ENCODE results near the gene WDR41. TPM values are rescaled to one million over a fixed set of nuclear protein-coding genes. Genes with fewer than 3 reads are reported as not detected.

The WDR41 gene
- polyA plus RNA-seq, 4 donors, result 7.2 to 26.5 (median 10.7) TPM

DNA sequence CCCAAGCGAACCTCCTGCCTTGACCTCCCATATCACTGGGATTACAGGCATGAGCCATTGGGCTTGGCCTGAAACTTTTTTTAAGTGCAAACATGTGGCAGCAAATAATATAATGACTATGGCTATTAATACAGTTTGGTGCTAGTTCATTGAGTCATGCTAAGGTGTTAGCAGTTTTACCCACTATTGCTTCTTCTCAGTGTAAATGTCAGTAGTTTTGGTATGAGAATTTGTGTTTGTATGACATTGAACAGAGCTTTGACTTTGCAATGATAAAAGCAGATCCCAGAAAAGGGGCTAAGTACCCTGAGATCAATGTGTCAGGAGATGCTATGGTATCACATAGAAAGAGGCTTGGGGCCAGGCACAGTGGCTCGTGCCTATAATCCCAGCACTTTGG is 67.2 kb downstream of the WDR41 start:
- H3K27ac ChIP-seq (ENCODE audit: low read depth in 1 of 3, low read length in 2 of 3), result no peak overlapping the region
- WGBS, 3 donors, result 83 to 91% (median 86%) methylated on average over 2 of the region's 2 CpGs
- FAIRE-seq (no peak), DNase-seq (no peak)
- H3K27me3 ChIP-seq (ENCODE audit: control insufficient read depth in 3 of 3, insufficient read depth in 3 of 3, low read length in 3 of 3), result no peaks in the 10 kb centered on the region
- H3K9me3 ChIP-seq (ENCODE audit: control insufficient read depth in 2 of 2, insufficient read depth in 1 of 2, low read depth in 1 of 2, low read length in 1 of 2), result peaks cover 0 to 5% of the 10 kb centered on the region in 2 donors
- H3K4me3 ChIP-seq (ENCODE audit: low read depth in 1 of 3, low read length in 3 of 3), result no peak overlapping the region
- H3K36me3 ChIP-seq (ENCODE audit: control insufficient read depth in 3 of 3, insufficient read depth in 2 of 3, low read depth in 1 of 3, low read length in 3 of 3), result peaks cover 0 to 9% (median 0%) of the 10 kb centered on the region in 3 donors
- peaks cover 0 to 3% (median 0%) of the 10 kb centered on the region in 3 donors for H3K4me1 ChIP-seq (ENCODE audit: control insufficient read depth in 3 of 3, insufficient read depth in 2 of 3, low read depth in 1 of 3, low read length in 2 of 3)

DNA sequence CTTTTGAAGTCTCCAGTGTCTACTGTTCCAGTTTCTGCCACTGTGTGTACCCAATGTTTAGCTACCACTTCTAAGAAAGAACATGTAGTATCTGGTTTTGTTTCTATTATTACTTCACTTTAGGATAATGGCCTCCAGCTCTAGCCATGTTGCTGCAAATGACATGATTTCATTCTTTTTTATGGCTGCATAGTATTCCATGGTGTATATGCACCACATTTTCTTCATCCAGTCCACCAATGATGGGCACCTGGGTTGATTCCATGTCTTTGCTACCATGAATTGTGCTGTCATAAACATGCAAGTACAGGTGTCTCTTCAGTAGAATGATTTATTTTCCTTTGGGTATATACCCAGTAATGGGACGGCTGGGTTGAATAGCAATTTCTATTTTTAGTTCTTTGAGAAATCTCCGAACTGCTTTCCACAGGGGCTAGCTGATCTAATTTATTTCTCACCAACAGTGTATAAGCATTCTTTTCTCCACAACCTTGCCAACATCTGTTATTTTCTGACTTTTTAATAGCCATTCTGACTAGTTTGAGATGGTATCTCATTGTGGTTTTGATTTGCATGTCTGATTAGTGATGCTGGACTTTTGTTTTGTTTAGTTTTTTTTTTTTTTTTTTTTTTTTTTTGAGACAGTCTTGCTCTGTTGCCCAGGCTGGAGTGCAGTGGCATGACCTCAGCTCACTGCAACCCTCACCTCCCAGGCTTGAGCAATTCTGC is 68.9 kb downstream of the WDR41 start:
- no peak overlapping the region for H3K4me3 ChIP-seq (ENCODE audit: low read depth in 1 of 3, low read length in 3 of 3)
- H3K9me3 ChIP-seq (ENCODE audit: control insufficient read depth in 2 of 2, insufficient read depth in 1 of 2, low read depth in 1 of 2, low read length in 1 of 2), result peaks cover 0 to 5% of the 10 kb centered on the region in 2 donors
- peaks cover 0 to 3% (median 0%) of the 10 kb centered on the region in 3 donors for H3K4me1 ChIP-seq (ENCODE audit: control insufficient read depth in 3 of 3, insufficient read depth in 2 of 3, low read depth in 1 of 3, low read length in 2 of 3)
- FAIRE-seq, result no peak
- no peak for DNase-seq
- H3K36me3 ChIP-seq (ENCODE audit: control insufficient read depth in 3 of 3, insufficient read depth in 2 of 3, low read depth in 1 of 3, low read length in 3 of 3), result peaks cover 0 to 9% (median 0%) of the 10 kb centered on the region in 3 donors
- no peak overlapping the region for H3K27ac ChIP-seq (ENCODE audit: low read depth in 1 of 3, low read length in 2 of 3)
- WGBS, 3 donors, result 78 to 87% (median 83%) methylated on average over 2 of the region's 2 CpGs
- H3K27me3 ChIP-seq (ENCODE audit: control insufficient read depth in 3 of 3, insufficient read depth in 3 of 3, low read length in 3 of 3), result no peaks in the 10 kb centered on the region

- no peaks in the 10 kb centered on the region for H3K27me3 ChIP-seq (ENCODE audit: control insufficient read depth in 3 of 3, insufficient read depth in 3 of 3, low read length in 3 of 3)
- WGBS, 3 donors, result 74 to 75% (median 74%) methylated on average over 3 of the region's 3 CpGs
- FAIRE-seq (no peak), DNase-seq (no peak)
- peaks cover 0 to 5% of the 10 kb centered on the region in 2 donors for H3K9me3 ChIP-seq (ENCODE audit: control insufficient read depth in 2 of 2, insufficient read depth in 1 of 2, low read depth in 1 of 2, low read length in 1 of 2)
- H3K36me3 ChIP-seq (ENCODE audit: control insufficient read depth in 3 of 3, insufficient read depth in 2 of 3, low read depth in 1 of 3, low read length in 3 of 3), result peaks cover 0 to 6% (median 0%) of the 10 kb centered on the region in 3 donors
- H3K27ac ChIP-seq (ENCODE audit: low read depth in 1 of 3, low read length in 2 of 3), result no peak overlapping the region
- no peak overlapping the region for H3K4me3 ChIP-seq (ENCODE audit: low read depth in 1 of 3, low read length in 3 of 3)
- H3K4me1 ChIP-seq (ENCODE audit: control insufficient read depth in 3 of 3, insufficient read depth in 2 of 3, low read depth in 1 of 3, low read length in 2 of 3), result no peaks in the 10 kb centered on the region
Observed at GRCh38 chr5:77420940-77421339, 71.2 kb downstream of the WDR41 start.

GRCh38 chr5:77419644-77420582 is 72.2 kb downstream of the WDR41 start:
- FAIRE-seq (no peak), DNase-seq (no peak)
- 95 to 98% (median 95%) methylated on average over 8 of the region's 8 CpGs for WGBS, 3 donors
- Histone ChIP-seq H3K9me3 (ENCODE audit: control insufficient read depth in 2 of 2, insufficient read depth in 1 of 2, low read depth in 1 of 2, low read length in 1 of 2) (peaks cover 0 to 5% of the 10 kb centered on the region in 2 donors), H3K4me1 (ENCODE audit: control insufficient read depth in 3 of 3, insufficient read depth in 2 of 3, low read depth in 1 of 3, low read length in 2 of 3) (no peaks in the 10 kb centered on the region), H3K36me3 (ENCODE audit: control insufficient read depth in 3 of 3, insufficient read depth in 2 of 3, low read depth in 1 of 3, low read length in 3 of 3) (no peaks in the 10 kb centered on the region), H3K27ac (ENCODE audit: low read depth in 1 of 3, low read length in 2 of 3) (no peak overlapping the region), H3K27me3 (ENCODE audit: control insufficient read depth in 3 of 3, insufficient read depth in 3 of 3, low read length in 3 of 3) (no peaks in the 10 kb centered on the region), H3K4me3 (ENCODE audit: low read depth in 1 of 3, low read length in 3 of 3) (no peak overlapping the region)

DNA sequence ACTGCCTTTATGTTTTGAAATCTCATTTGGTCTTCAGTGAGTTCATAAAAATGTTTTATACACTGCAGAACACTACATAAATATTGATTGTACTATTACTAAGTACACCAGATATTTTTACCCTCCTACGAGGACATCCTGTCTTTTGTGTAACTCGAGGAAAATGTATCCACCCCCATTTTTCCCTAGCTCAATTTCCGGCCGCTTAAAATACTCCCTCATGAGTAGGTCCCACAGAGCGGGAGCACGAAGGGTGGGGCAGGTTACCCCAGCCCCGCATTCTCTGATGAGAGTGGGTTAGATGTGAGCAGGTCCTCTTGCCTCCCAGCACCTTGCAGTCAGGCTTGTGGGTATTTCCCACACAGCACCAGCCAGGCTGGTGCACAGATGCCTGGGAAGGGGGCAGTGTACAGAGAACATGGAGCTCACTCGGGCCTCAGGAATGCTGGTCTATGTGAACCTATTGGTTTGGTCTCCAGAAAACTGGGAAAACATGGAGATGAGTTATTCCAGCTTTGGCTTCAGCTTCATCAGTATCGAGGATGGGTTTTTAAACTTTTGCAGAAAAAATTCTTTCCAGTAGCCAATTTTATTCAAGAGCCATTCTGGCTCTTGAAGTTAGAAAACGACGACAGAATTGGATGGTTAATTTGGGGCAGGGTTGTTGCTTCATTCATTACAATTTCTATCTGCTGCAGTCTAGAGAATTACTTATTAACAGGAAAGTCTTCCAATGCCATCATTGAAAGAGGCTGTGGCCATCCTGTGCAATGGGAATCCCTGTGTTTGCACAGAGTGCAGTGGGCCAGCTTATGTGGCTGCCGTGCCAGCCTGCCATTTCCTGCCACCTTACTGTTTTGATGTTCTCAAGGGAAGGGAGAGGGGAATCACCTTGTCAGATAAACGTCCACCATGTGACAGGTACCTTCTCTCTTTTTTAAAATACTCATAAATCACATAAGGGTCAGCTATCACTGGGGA is 73.2 kb downstream of the WDR41 start:
- Histone ChIP-seq H3K4me1 (ENCODE audit: control insufficient read depth in 3 of 3, insufficient read depth in 2 of 3, low read depth in 1 of 3, low read length in 2 of 3) (no peaks in the 10 kb centered on the region), H3K27ac (ENCODE audit: low read depth in 1 of 3, low read length in 2 of 3) (no peak overlapping the region), H3K4me3 (ENCODE audit: low read depth in 1 of 3, low read length in 3 of 3) (no peak overlapping the region), H3K9me3 (ENCODE audit: control insufficient read depth in 2 of 2, insufficient read depth in 1 of 2, low read depth in 1 of 2, low read length in 1 of 2) (peaks cover 0 to 5% of the 10 kb centered on the region in 2 donors), H3K36me3 (ENCODE audit: control insufficient read depth in 3 of 3, insufficient read depth in 2 of 3, low read depth in 1 of 3, low read length in 3 of 3) (no peaks in the 10 kb centered on the region), H3K27me3 (ENCODE audit: control insufficient read depth in 3 of 3, insufficient read depth in 3 of 3, low read length in 3 of 3) (no peaks in the 10 kb centered on the region)
- WGBS, 3 donors, result 76 to 81% (median 78%) methylated on average over 13 of the region's 13 CpGs
- FAIRE-seq, result no peak
- no peak for DNase-seq

DNA sequence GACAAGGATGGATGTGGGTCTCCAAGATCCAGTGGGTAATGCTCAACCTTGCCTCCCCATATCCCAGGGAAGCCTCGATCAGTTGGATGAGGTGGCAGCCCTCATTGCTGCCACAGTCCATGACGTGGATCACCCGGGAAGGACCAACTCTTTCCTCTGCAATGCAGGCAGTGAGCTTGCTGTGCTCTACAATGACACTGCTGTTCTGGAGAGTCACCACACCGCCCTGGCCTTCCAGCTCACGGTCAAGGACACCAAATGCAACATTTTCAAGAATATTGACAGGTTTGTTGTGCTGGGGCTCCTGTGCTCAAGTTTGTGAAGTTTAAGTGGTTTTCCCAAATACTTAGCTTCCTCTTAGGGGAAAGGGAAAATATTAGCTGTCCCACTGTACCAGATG is 74.0 kb downstream of the WDR41 start:
- Histone ChIP-seq H3K27ac (ENCODE audit: low read depth in 1 of 3, low read length in 2 of 3) (no peak overlapping the region), H3K9me3 (ENCODE audit: control insufficient read depth in 2 of 2, insufficient read depth in 1 of 2, low read depth in 1 of 2, low read length in 1 of 2) (peaks cover 0 to 5% of the 10 kb centered on the region in 2 donors), H3K36me3 (ENCODE audit: control insufficient read depth in 3 of 3, insufficient read depth in 2 of 3, low read depth in 1 of 3, low read length in 3 of 3) (no peaks in the 10 kb centered on the region), H3K27me3 (ENCODE audit: control insufficient read depth in 3 of 3, insufficient read depth in 3 of 3, low read length in 3 of 3) (no peaks in the 10 kb centered on the region), H3K4me3 (ENCODE audit: low read depth in 1 of 3, low read length in 3 of 3) (no peak overlapping the region), H3K4me1 (ENCODE audit: control insufficient read depth in 3 of 3, insufficient read depth in 2 of 3, low read depth in 1 of 3, low read length in 2 of 3) (no peaks in the 10 kb centered on the region)
- DNase-seq (no peak), FAIRE-seq (no peak)
- WGBS, 3 donors, result 84 to 87% (median 86%) methylated on average over 5 of the region's 5 CpGs

DNA sequence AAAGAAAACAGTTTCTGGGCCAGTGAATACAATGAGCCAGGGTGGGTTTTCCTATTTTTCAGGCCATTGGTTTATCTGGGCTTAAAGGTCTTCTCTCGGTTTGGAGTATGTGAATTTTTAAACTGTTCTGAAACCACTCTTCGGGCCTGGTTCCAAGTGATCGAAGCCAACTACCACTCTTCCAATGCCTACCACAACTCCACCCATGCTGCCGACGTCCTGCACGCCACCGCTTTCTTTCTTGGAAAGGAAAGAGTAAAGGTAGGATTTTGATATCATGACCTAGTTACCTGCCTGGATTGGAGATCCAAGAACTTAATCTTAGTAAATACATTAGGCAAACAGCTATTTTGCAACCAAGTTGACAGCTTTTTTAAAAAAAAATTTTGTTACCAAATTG is 79.1 kb downstream of the WDR41 start:
- WGBS, 3 donors, result 91 to 94% (median 92%) methylated on average over 7 of the region's 7 CpGs
- Histone ChIP-seq H3K4me3 (ENCODE audit: low read depth in 1 of 3, low read length in 3 of 3) (no peak overlapping the region), H3K36me3 (ENCODE audit: control insufficient read depth in 3 of 3, insufficient read depth in 2 of 3, low read depth in 1 of 3, low read length in 3 of 3) (no peaks in the 10 kb centered on the region), H3K4me1 (ENCODE audit: control insufficient read depth in 3 of 3, insufficient read depth in 2 of 3, low read depth in 1 of 3, low read length in 2 of 3) (no peaks in the 10 kb centered on the region), H3K27me3 (ENCODE audit: control insufficient read depth in 3 of 3, insufficient read depth in 3 of 3, low read length in 3 of 3) (no peaks in the 10 kb centered on the region), H3K9me3 (ENCODE audit: control insufficient read depth in 2 of 2, insufficient read depth in 1 of 2, low read depth in 1 of 2, low read length in 1 of 2) (no peaks in the 10 kb centered on the region), H3K27ac (ENCODE audit: low read depth in 1 of 3, low read length in 2 of 3) (no peak overlapping the region)
- no peak for DNase-seq
- no peak for FAIRE-seq
